Loucy (cell line): ENCODE measurements around the gene ATRNL1.
"Not testable (repeated sequence)": the region's sequence is repeated elsewhere in the genome, so short reads cannot be mapped to it uniquely, and the experiment has no call there.

Source experiments
- H2AFZ ChIP-seq: fragments of 200-600 bp; sonication (generic); 2 replicates; pipeline ENCODE4 v1.6.0; 2016; ENCODE audit warnings: antibody characterized with exemption, mild to moderate bottlenecking, low read length, moderate library complexity
- H3F3A ChIP-seq: fragments of 200-600 bp; 2 replicates; pipeline ENCODE4 v1.6.0; 2016; ENCODE audit warnings: antibody characterized with exemption, low read depth, mild to moderate bottlenecking
- H3K27me3 ChIP-seq: fragments of 200-600 bp; sonication (generic); 2 replicates; pipeline ENCODE4 v1.6.1; 2014; ENCODE audit warnings: low read length, mild to moderate bottlenecking; ENCODE audit not compliant: insufficient read depth, poor library complexity, severe bottlenecking
- H3K36me3 ChIP-seq: fragments of 200-600 bp; sonication (generic); 2 replicates; pipeline ENCODE4 v1.6.1; 2016; ENCODE audit warnings: low read length; ENCODE audit not compliant: insufficient read depth
- H3K4me1 ChIP-seq: fragments of 200-600 bp; sonication (generic); 2 replicates; pipeline ENCODE4 v1.5.1; 2014; ENCODE audit warnings: low read length, mild to moderate bottlenecking; ENCODE audit not compliant: insufficient read depth, poor library complexity, severe bottlenecking
- H3K4me2 ChIP-seq: fragments of 200-600 bp; sonication (generic); 2 replicates; pipeline ENCODE4 v1.6.0; 2014; ENCODE audit warnings: antibody characterized with exemption, low read length, low read depth, mild to moderate bottlenecking; ENCODE audit not compliant: poor library complexity, severe bottlenecking
- H3K4me3 ChIP-seq: fragments of 200-600 bp; sonication (generic); 2 replicates; pipeline ENCODE4 v1.5.1; 2014; ENCODE audit warnings: low read length, mild to moderate bottlenecking, mixed read lengths; ENCODE audit not compliant: poor library complexity, severe bottlenecking
- H3K79me2 ChIP-seq: fragments of 200-600 bp; sonication (generic); 2 replicates; pipeline ENCODE4 v1.6.1; 2014; ENCODE audit warnings: low read length; ENCODE audit not compliant: insufficient read depth
- H3K9ac ChIP-seq: fragments of 200-600 bp; sonication (generic); 2 replicates; pipeline ENCODE4 v1.6.0; 2014; ENCODE audit warnings: mild to moderate bottlenecking, low read depth, low read length, moderate library complexity; ENCODE audit not compliant: poor library complexity, severe bottlenecking
- H3K9me2 ChIP-seq: fragments of 200-600 bp; sonication (generic); replicated peaks from 2 replicates; pipeline ENCODE4 v1.6.1; 2016; ENCODE audit warnings: low read depth, low read length, mixed read lengths
- H3K9me3 ChIP-seq: fragments of 200-600 bp; sonication (generic); 2 replicates; pipeline ENCODE4 v1.6.1; 2014; ENCODE audit warnings: mild to moderate bottlenecking, antibody characterized with exemption, low read length, low read depth; ENCODE audit not compliant: insufficient read depth
- H4K20me1 ChIP-seq: fragments of 200-600 bp; sonication (generic); 2 replicates; pipeline ENCODE4 v1.6.0; 2014; ENCODE audit warnings: antibody characterized with exemption, low read length, mild to moderate bottlenecking; ENCODE audit not compliant: insufficient read depth, poor library complexity, severe bottlenecking
- EZH2phosphoT487 ChIP-seq: fragments of 200-600 bp; IDR thresholded peaks from 2 replicates; pipeline ENCODE4 v1.6.1; 2018; ENCODE audit warnings: antibody characterized with exemption, mild to moderate bottlenecking, moderate library complexity, borderline replicate concordance
- TF ChIP-seq, protein P1 (sequence below): fragments of 200-600 bp; sonication (generic); conservative IDR thresholded peaks from 2 replicates; pipeline ENCODE4 v1.5.1; 2014; ENCODE audit warnings: mild to moderate bottlenecking, antibody characterized with exemption, low read length

The ATRNL1 gene

GRCh38 chr10:115335366-115335765, 242.2 kb downstream of the ATRNL1 start:
- H4K20me1 ChIP-seq = no peaks in the 10 kb centered on the region
- no peaks in the 10 kb centered on the region for H3K36me3 ChIP-seq
- H2AFZ ChIP-seq = no peak overlapping the region
- no peaks in the 10 kb centered on the region for H3K9me2 ChIP-seq
- no peaks in the 10 kb centered on the region for H3F3A ChIP-seq
- no peak overlapping the region for H3K9ac ChIP-seq
- H3K9me3 ChIP-seq = no peaks in the 10 kb centered on the region
- H3K79me2 ChIP-seq = no peaks in the 10 kb centered on the region
- TF ChIP-seq, protein P1, sequence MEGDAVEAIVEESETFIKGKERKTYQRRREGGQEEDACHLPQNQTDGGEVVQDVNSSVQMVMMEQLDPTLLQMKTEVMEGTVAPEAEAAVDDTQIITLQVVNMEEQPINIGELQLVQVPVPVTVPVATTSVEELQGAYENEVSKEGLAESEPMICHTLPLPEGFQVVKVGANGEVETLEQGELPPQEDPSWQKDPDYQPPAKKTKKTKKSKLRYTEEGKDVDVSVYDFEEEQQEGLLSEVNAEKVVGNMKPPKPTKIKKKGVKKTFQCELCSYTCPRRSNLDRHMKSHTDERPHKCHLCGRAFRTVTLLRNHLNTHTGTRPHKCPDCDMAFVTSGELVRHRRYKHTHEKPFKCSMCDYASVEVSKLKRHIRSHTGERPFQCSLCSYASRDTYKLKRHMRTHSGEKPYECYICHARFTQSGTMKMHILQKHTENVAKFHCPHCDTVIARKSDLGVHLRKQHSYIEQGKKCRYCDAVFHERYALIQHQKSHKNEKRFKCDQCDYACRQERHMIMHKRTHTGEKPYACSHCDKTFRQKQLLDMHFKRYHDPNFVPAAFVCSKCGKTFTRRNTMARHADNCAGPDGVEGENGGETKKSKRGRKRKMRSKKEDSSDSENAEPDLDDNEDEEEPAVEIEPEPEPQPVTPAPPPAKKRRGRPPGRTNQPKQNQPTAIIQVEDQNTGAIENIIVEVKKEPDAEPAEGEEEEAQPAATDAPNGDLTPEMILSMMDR = no peak
- H3K4me1 ChIP-seq = no peaks in the 10 kb centered on the region
- H3K27me3 ChIP-seq = no peaks in the 10 kb centered on the region
- no peak overlapping the region for H3K4me2 ChIP-seq
- no peak overlapping the region for H3K4me3 ChIP-seq

GRCh38 chr10:115355162-115355760, 262.1 kb downstream of the ATRNL1 start:
- Histone ChIP-seq H3F3A (no peaks in the 10 kb centered on the region), H3K4me2 (no peak overlapping the region), H3K9me2 (no peaks in the 10 kb centered on the region), H3K79me2 (no peaks in the 10 kb centered on the region), H3K36me3 (no peaks in the 10 kb centered on the region), H4K20me1 (no peaks in the 10 kb centered on the region), H2AFZ (no peak overlapping the region), H3K9me3 (no peaks in the 10 kb centered on the region), H3K9ac (no peak overlapping the region), H3K4me3 (no peak overlapping the region), H3K4me1 (peaks cover 3% of the 10 kb centered on the region), H3K27me3 (no peaks in the 10 kb centered on the region)
- TF ChIP-seq, protein P1 = peak; percentile 95
- TF ChIP-seq EZH2phosphoT487 = no peak

DNA sequence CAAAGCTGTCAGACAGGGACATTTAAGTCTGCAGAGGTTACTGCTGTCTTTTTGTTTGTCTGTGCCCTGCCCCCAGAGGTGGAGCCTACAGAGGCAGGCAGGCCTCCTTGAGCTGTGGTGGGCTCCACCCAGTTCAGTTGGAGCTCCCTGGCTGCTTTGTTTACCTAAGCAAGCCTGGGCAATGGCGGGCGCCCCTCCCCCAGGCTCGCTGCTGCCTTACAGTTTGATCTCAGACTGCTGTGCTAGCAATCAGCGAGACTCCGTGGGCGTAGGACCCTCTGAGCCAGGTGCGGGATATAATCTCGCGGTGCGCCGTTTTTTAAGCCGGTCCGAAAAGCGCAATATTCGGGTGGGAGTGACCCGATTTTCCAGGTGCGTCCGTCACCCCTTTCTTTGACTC, 274.8 kb downstream of the ATRNL1 start:
- H3K79me2 ChIP-seq, H3K4me2 ChIP-seq, H3K9me2 ChIP-seq, H3F3A ChIP-seq, H3K9ac ChIP-seq, H4K20me1 ChIP-seq, H2AFZ ChIP-seq, H3K4me3 ChIP-seq, H3K4me1 ChIP-seq, H3K27me3 ChIP-seq, H3K36me3 ChIP-seq: not testable (repeated sequence)
- H3K9me3 ChIP-seq = peaks cover 12% of the 10 kb centered on the region; the same call in 1 of the 2 replicates

GRCh38 chr10:115379064-115379463, 285.9 kb downstream of the ATRNL1 start:
- H3K4me1 ChIP-seq = no peaks in the 10 kb centered on the region
- no peak for TF ChIP-seq EZH2phosphoT487
- TF ChIP-seq, protein P1 = no peak
- no peaks in the 10 kb centered on the region for H3K79me2 ChIP-seq
- no peak overlapping the region for H3K4me2 ChIP-seq
- no peak overlapping the region for H3K9ac ChIP-seq
- H3K27me3 ChIP-seq = no peaks in the 10 kb centered on the region
- no peaks in the 10 kb centered on the region for H3K9me2 ChIP-seq
- no peaks in the 10 kb centered on the region for H3K36me3 ChIP-seq
- H4K20me1 ChIP-seq = no peaks in the 10 kb centered on the region
- H3F3A ChIP-seq = no peaks in the 10 kb centered on the region
- no peaks in the 10 kb centered on the region; the same call in 1 of the 2 replicates for H3K9me3 ChIP-seq
- H3K4me3 ChIP-seq = no peak overlapping the region
- H2AFZ ChIP-seq = no peak overlapping the region
